Measurements from ENCODE around the gene TSNAXIP1. TPM values are rescaled to one million over a fixed set of nuclear protein-coding genes. Genes with fewer than 3 reads are reported as not detected.

The TSNAXIP1 gene
- total and polyA plus RNA-seq, 10 of the 15 experiments (the other 5 are each of a cell fraction or from before 2014, with no cell fraction given): 0.09 to 0.63 (median 0.37) TPM; not detected in 1

- TF ChIP-seq IRF3 (IDR thresholded peaks at IDR 0.05) (no peak), ZNF592 (IDR thresholded peaks at IDR 0.05) (no peak), CBX3 (IDR thresholded peaks at IDR 0.05; ENCODE audit: borderline replicate concordance, low read depth) (no peak), TARDBP (IDR thresholded peaks at IDR 0.05; ENCODE audit: borderline replicate concordance) (peak; percentile 95), SMAD1 (IDR thresholded peaks at IDR 0.05; ENCODE audit: low read depth, partially characterized antibody) (no peak), STAT3 (IDR thresholded peaks at IDR 0.05; ENCODE audit: low read depth, low read length) (no peak), ZBED1 (IDR thresholded peaks at IDR 0.05; ENCODE audit: borderline replicate concordance) (0 out of 2 replicates have a peak, but pooled peaks have one; percentile 28), SREBF2 (IDR thresholded peaks at IDR 0.05; ENCODE audit: low read length) (no peak), JUND (IDR thresholded peaks at IDR 0.05; ENCODE audit: low read depth, low read length) (no peak), NRF1 (conservative IDR thresholded peaks at IDR 0.05; ENCODE audit: low read depth, low read length) (no peak), EGR1 (IDR thresholded peaks at IDR 0.05; ENCODE audit: borderline replicate concordance in 1 of 2, low read depth in 2 of 2, low read length in 2 of 2) (peak in 1 of 2 experiments; percentile 87; a peak in 2 of 3 replicates), YY1 (IDR thresholded peaks at IDR 0.05; ENCODE audit: low read depth, low read length) (peak; percentile 88), EP300 (IDR thresholded peaks at IDR 0.05; ENCODE audit: borderline replicate concordance in 1 of 2, control insufficient read depth in 1 of 2, low read depth in 2 of 2, low read length in 2 of 2) (peak in 1 of 2 experiments; percentile 10; a peak in 1 of 4 replicates), CBFB (IDR thresholded peaks at IDR 0.05; ENCODE audit: low read depth) (peak; percentile 74), LARP7 (IDR thresholded peaks at IDR 0.05) (peak; percentile 55; the same call in 1 of the 2 replicates), NFYB (IDR thresholded peaks at IDR 0.05; ENCODE audit: insufficient read depth, low read depth, low read length) (0 out of 2 replicates have a peak, but pooled peaks have one; percentile 7)
- TF ChIP-seq, protein P1, sequence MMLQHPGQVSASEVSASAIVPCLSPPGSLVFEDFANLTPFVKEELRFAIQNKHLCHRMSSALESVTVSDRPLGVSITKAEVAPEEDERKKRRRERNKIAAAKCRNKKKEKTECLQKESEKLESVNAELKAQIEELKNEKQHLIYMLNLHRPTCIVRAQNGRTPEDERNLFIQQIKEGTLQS (IDR thresholded peaks at IDR 0.05; ENCODE audit: borderline replicate concordance, extremely low read depth, low read depth, low read length): no peak
- TF ChIP-seq, protein P2, sequence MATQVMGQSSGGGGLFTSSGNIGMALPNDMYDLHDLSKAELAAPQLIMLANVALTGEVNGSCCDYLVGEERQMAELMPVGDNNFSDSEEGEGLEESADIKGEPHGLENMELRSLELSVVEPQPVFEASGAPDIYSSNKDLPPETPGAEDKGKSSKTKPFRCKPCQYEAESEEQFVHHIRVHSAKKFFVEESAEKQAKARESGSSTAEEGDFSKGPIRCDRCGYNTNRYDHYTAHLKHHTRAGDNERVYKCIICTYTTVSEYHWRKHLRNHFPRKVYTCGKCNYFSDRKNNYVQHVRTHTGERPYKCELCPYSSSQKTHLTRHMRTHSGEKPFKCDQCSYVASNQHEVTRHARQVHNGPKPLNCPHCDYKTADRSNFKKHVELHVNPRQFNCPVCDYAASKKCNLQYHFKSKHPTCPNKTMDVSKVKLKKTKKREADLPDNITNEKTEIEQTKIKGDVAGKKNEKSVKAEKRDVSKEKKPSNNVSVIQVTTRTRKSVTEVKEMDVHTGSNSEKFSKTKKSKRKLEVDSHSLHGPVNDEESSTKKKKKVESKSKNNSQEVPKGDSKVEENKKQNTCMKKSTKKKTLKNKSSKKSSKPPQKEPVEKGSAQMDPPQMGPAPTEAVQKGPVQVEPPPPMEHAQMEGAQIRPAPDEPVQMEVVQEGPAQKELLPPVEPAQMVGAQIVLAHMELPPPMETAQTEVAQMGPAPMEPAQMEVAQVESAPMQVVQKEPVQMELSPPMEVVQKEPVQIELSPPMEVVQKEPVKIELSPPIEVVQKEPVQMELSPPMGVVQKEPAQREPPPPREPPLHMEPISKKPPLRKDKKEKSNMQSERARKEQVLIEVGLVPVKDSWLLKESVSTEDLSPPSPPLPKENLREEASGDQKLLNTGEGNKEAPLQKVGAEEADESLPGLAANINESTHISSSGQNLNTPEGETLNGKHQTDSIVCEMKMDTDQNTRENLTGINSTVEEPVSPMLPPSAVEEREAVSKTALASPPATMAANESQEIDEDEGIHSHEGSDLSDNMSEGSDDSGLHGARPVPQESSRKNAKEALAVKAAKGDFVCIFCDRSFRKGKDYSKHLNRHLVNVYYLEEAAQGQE (IDR thresholded peaks at IDR 0.05; ENCODE audit: low read depth, low read length): no peak
Observed at GRCh38 chr16:67846320-67847063, 39.8 kb downstream of the TSNAXIP1 start, which contains the start of gene NUTF2 (continued).
